Endothelial cell of hepatic sinusoid (primary cell): Measurements from ENCODE around the gene FGF16.
"Not testable (repeated sequence)": the region's sequence is repeated elsewhere in the genome, so short reads cannot be mapped to it uniquely, and the experiment has no call there.

Source experiments
- in situ Hi-C: cut with HindIII; loops from 2 replicates; pipeline ENCODE4 v1.10.0; 2017; ENCODE audit warnings: low sequenced_read_pairs

The FGF16 gene

DNA sequence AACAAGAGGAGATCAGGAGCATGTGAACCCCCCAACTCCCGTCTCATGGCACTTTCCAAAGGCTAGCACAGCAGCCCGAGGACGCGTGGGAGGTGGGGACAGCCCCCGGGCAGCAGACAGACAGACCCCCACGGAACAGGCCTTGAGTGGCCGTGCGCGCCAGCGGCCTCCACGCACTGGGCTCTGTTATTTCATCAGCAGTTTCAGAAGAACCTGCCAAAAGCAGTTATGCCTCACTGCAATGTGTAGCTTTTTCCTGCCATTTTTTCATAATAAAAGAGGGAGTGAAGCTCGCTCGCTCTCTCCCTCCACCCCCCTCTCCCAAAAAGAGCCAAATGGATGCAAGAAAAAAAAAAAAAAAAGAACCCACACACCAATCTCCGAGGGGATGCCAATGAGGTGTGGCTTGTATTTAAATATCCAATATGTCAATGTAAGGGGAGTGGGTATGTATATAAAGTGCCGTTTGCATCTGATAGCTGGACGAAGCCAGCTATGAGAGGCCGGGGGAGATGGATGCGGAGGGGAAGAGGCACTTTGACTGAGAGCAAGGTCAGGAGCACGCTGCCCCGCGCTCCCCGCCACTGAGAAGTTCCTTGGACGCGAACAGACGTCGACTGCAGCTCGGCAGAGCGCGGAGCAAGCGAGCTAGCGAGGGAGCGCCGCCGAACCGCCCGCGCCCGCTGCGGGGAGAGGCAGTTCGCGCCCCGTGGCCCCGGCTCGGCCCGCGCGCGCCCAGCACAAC lies at the start of gene FGF16:
Gene FGF16 (plus strand): TSS at position 482 of the 745 bp plus-strand sequence. CDS start 286 bp downstream, outside the sequence.
- in situ Hi-C loops, result no loop called here

DNA sequence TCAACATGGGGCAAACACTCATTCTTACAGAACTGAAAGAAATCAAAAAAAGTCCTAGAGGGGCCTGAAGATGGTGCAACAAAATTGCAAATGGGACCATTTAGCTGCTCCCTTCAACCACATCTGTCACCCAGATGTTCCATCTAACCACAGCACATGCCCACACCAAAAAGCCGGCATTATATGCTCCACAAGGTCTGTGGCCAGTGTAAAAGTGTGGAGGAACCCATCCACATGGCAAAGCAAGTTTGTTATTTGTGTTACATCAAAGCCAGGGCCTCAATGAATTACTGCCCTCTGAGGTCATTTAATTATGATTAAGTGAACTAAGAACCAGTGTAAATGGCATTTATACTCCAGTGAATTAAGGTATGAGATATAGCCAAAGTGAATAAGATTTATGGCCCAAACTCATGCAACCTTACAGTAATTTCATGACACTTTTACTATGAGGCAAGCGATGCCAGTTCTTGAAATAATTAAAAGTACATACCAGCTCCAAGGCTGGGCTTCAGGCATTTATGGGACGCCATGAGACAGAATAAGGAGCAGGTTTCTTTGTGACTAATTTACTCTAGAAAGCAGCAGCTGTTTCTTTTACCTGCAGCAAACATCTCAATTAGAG lies 48.7 kb upstream of the FGF16 start:
- in situ Hi-C loops, result no loop called here

DNA sequence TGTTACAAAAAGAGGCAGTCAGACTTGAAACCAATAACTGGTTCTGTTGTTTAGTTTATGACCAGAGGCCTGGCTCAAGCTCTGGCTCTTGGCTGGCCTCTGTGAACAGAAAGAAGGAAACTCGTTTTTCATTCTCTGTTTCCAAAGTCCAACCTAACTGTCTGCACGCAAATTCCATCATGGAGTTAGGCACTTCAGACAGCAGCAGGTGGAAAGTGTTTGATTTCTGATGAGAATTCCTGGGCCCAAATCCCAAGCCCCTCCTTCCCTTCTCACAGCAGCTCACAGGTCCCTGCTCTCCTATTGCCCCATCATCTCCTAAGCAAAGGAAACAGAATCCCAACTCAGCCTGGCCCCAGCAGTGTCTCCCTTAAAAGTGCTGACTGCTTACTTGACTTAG lies 42.8 kb upstream of the FGF16 start:
- in situ Hi-C loops, result no loop called here

DNA sequence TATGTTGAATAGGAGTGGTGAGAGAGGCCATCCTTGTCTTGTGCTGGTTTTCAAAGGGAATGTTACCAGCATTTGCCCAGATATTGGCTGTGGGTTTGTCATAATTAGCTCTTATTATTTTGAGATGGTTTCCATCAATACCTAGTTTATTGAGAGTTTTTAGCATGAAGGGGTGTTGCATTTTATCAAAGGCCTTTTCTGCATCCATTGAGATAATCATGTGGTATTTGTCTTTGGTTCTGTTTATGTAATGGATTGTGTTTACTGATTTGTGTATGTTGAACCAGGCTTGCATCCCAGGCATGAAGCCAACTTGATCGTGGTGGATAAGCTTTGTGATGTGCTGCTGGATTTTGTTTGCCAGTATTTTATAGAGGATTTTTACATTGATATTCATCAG lies 39.4 kb upstream of the FGF16 start:
- in situ Hi-C loops, result not testable (repeated sequence)

DNA sequence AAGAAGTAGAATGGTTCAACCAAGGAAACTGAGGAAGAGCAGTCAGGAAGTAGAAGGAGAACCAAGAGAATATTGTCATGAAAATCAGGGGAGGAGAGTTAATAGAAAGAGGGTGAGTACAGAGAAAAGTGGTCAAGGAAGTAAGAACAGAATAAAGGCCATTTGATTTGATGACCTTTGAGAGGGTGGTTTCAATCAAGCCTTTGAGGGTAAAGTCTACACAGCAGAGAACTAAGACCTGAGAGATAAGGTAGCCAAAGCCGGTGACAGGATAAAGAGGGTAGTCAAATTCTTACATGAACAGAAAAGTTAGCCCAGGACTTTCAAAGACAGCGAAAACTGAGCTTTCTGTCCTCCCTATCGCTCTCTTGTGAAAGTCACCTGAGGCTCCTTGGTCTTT lies 34.6 kb upstream of the FGF16 start:
- in situ Hi-C loops, result no loop called here

DNA sequence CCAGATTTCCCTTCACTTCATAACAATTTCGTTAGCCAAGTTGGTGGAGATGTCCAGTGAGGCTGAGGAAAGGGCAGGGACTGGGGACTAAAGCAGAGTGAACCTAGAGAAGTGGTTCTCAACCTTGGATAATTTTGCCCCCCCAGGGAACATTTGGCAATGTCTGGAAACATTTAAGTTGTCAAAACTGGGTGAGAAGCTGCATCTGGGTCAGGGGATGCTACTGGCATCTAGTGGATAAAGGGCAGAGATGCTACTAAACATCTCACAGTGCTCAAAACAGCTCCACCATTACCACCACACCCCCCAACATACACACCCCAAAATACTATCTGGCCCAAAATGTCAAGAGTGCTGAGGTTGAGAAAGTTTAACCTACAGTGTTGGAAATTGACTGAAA lies 32.0 kb upstream of the FGF16 start:
- in situ Hi-C loops, result no loop called here

DNA sequence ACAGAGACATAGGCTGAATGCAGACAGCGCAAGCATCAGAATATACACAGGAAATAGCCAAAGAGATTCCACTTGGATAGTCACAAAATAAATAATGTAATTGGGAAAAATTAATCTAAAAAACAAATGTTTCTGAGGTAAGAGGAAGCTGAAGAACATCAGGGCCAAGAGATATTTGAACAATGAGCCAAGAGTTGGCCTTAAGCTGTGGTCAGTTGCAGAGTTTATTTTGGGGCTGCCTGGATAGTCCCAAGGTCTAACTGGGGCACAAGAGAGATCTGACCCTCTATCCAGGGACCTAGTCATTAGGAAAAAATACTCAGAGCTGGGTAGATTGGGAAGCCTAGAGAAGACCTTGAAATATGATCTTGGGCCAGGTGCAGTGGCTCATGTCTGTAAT lies 31.3 kb upstream of the FGF16 start:
- in situ Hi-C loops, result no loop called here

DNA sequence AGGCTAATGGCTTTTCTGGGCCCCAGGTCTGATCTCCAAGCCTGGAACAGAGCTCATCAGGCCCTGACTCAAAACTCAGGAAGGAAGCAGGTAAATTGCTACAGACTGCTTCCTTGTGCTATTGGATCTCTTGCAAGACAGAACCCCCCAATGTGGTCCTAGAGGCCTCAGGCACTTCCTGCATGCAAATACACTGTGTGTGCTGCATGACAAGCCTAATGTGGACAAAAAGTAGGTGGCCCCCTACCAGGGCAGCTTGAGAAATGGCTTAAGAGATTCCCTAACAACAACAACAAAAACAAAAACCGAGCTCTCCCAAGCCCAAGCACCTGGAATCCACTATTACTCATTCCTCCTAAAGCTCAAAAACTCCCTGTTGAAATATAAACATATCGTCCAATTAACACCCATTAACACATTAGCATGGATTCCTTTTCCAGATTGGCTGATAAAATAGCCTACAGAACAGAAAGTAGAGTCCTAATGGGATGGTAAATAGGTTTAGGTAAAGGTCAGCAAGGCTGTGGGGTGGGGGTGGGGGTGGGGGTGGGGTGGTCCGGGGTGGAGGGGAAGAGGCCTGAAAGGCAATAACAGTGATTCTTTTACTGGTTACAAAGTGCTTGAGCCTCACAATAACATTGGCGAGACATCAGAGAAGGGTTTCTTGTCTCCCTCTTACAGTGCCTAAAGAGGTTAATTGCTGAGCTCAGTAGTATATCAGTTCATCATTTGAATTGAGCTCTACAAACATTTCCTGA lies 24.1 kb upstream of the FGF16 start:
- in situ Hi-C loops, result no loop called here

DNA sequence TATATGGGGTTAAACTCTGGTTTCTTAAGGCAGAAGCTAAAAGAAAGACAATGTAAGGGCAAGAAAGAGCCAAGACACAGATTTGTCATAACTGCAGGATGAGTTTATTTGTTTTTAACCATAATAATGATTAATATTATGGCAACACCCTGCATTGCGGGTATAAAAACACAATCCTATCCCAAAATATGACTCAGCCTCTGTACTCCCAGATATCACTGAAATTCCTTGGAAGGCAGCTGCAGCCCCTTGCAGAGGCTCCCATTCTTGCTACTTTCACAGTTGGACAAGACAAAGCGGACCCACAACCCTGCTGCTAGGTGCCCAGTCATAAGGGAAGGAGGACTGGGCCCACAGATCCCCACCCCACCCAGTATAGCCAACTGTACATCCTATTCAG lies 20.4 kb upstream of the FGF16 start:
- in situ Hi-C loops, result no loop called here

DNA sequence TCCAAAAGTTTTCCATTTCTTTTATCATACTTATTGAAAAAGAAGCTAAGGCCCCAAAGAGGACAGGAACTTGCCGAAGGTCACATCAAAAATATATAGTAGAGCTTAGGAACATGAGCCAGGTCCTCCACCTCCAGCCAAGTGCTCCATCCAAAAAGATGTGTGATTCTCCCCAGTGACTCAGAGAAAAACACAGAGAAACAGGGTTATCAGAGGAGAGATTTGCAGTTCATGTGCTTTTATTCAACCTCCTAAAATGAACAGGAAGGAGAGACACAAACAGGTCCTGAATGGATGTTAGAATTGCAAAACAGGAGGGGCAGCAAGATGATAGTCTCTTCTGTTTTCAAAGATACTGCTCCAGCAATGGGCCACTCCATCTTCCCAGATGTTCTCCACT lies 19.6 kb upstream of the FGF16 start:
- in situ Hi-C loops, result no loop called here

DNA sequence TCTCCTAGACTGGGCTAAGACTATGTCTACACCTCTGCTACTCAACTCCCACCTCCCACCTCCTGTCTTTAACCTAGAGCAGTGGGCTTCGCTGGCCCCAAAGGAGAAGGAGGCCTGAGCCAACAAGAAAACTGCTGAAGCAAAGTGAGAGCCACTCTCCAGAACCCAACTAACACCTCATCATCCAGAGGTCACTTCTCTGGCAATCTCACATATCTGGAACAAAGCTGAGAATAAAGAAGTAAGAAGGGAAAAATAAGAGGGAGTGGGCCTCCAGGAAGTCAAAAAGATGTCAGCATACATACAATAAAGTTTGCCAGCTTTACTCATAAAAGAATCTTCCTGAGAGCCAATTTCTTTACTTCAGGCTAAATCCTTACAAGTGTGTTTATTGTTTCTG lies 18.6 kb upstream of the FGF16 start:
- in situ Hi-C loops, result no loop called here

DNA sequence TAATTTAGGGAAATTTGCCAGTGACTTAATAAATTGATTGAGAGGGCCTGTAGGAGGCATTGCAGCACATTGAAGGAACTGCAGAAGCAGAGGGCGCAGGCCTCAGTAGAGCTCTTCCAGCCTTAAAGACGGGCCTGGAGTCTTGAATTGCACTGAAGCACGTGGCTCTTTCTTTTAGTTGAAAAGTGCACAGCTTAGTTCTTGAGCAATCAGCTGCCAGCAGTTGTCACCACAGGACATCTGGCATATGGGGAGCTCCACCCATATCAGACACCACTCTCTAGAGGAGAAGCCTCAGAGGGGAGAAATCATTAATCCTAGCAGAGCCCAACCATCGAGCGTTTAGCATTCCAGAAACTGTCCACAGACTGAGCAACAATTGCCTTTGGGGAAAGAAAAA lies 16.0 kb upstream of the FGF16 start:
- in situ Hi-C loops, result no loop called here

DNA sequence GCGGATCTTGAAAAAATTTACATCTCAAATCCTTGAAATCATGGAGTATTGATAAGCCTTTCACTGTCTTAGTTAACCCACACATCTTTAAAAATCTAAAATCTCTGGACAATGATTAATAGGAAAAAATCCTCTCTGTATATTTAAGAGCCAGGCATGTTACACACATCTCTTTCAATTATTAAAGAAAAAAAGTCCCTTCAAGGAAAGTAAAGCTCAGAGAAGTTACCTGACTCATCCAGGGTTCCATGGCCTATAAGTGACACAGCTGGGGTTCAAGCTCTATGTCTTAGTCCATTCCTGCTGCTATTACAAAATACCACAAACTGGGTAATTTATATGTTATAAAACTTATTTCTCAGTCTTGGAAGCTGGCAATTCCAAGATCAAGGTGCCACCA lies 14.2 kb upstream of the FGF16 start:
- in situ Hi-C loops, result no loop called here

DNA sequence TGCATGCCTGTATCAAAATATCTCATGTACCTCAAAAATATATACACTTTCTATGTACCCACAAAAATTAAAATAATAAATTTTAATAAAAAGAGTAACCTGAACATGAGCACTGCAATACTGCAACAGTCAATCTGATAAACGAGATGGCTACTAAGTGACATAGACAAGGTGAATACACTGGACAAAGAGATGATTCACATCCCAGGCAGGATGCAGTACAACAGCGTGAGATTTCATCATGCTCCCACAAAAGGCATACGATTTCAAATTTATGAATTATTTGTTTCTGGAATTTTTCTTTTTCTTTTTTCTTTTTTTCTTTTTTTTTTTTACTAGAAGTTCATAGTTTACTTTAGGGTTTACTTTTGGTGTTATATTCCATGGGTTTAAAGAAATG lies 12.2 kb upstream of the FGF16 start:
- in situ Hi-C loops, result no loop called here

DNA sequence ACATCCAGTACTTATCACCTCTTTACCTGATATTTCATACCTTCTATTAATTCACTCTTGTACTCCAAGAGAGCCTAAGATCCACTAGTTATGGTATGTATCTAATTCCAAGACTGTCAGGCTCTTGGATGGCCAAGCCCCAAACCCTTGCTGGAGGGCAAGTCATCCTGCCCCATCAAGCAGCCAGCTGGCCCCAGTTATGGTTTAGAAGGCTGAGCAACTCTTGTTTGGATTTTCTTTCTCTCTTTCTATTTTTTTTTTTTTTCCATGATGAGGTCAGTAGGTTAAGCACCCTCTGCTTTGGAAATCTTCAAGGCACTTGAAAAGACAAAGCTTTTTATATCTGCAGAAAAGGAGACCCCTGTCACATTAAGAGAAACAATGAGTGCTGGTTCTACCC lies 10.9 kb upstream of the FGF16 start:
- in situ Hi-C loops, result no loop called here

DNA sequence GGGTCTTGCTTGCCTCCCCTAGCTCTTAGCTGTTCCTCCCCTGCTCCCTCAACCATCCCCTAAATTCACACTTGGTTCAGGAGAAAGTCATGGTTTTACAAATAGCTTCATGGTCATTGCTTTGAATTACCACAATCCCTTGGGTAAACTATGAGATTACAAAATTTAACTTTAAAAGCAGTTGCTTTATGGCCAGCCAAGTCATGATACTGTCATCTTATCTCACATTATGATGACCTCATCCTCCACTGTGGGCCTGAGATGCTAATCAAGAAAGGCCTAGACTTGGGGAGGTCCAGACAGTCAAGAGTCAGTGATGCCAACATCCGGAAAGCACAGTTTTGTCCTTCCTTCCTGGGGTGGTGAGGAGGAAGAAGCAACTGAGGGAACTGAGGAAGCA lies 10.5 kb upstream of the FGF16 start:
- in situ Hi-C loops, result no loop called here

DNA sequence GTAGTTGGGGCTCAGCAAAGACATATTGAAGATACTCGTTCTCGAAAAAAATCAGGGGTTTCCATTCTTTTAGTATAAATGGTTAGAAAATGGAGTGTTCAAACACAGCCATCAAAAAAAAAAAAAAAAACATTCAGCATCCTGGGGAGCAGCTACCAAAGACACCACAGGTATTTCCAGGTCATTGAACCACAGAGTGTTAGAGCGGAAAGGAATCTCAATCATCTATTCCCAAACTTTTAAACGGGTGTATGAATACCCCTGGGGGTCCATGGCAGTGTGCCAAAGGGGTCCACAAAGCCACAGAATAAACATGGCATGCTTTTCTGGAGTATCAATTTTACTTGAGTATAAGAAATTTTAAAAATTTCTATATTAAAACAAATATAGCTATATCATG lies 6.9 kb upstream of the FGF16 start:
- in situ Hi-C loops, result no loop called here

DNA sequence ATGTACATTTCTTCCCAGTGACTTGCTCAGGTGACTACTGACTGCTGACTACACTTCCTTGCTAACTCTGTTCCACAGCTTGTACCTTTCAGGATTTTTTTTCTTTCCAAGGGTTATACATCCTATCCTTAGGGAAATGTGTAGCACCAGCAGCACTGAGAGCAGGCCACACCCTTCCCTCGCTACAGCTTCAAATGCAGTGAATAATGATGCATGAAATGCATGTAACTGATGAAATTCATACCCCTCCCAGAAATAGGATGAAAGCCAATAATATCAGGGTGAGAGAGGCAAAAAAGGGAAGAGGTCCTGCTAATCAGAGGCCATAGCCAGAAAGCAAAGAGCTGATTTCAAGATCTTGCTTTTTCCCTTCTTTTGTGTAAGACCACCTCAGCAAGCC lies 6.2 kb upstream of the FGF16 start:
- in situ Hi-C loops, result no loop called here

DNA sequence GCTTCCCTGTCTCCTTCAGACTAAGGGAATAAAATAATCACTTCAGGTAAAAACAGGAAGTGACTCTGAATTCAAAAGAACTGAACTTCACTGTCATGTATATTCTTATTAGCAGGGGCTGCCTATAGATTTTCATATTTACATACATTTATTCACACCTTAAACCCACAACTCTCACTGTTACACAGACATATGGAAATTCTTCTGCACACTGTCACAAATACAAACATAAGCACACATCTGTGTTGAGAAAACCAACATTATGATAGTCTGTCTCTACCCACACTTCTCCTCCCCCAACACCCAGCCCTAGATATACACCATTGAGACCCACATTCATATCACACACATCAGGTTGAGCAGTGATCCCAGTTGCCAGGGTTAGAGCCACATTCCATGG lies 5.7 kb upstream of the FGF16 start:
- in situ Hi-C loops, result no loop called here

DNA sequence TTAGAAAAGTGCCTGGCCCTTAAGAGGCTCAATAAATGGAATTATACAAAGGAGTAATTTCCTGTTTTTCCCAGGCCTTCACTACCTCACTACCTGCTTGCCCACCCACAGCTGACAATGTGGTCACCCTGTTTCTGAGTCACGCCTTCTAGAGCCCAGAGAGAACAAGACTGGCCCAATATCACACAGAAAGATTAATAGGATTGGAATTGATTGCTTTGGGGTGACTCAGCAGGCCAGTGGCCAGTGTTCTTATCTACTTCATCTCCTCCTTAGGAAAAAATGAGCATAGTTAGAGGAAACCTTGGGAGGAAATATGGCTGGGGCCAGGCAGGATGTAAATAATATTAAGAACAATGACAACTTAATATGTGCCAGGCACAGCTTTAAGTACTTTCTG lies 4.5 kb upstream of the FGF16 start:
- in situ Hi-C loops, result no loop called here

DNA sequence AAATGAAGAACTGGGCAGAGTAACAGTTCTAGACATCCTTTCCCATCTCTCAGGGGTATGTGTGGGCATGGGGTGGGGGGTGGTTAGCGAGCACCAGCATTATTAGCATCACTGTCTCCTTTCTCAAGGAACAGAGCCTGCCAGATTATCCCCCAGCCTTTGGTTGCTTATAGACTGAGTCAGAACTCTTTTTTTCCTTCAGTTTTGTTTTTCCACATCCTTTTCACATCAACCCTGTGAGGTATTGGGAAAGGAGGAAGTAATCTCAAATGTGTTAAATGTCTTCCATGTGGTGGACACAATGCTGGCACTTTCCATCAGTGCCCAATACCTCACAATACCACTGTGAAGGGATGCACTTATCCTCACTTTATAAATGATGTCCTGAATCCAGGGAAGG lies 3.1 kb upstream of the FGF16 start:
- in situ Hi-C loops, result no loop called here

DNA sequence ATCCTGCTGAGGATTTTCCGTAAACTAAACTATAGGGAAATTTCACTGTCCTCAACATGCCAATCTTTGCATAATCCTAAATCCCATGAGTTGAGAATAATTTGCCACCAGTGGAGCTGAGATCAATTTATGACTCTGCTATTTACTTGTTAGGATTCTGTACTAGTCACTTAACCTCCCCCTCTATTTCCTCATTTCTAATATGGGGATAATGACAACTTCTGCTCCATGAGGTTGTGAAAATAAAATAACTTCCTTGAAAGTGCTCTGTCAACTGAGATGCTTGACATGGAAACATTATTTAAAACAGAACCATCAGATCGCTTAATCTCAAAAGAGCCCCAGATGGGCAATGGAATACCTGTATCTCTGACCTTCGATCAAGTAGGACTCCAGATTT lies 2.6 kb upstream of the FGF16 start:
- in situ Hi-C loops, result no loop called here
